ENCODE results near the gene BTN1A1.
"Not testable (repeated sequence)": the region's sequence is repeated elsewhere in the genome, so short reads cannot be mapped to it uniquely, and the experiment has no call there.

The BTN1A1 gene

DNA sequence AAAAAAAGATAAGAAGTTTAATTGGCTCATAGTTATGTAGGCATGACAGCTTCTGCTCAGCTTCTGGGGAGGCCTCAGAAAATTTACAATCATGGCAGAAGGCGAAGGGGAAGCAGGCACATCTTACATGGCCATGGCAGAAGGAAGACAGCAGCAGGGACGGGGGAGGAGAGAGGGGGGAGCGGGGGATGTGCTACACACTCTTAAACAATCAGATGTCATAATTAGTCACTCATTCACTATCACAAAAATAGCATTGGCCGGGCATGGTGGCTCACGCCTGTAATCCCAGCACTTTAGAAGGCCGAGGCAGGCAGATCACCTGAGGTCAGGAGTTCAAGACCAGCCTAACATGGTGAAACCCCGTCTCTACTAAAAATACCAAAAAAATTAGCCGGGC, 10.9 kb downstream of the BTN1A1 start:
- DNase-seq (ENCODE audit: low spot score), result not testable (repeated sequence)

DNA sequence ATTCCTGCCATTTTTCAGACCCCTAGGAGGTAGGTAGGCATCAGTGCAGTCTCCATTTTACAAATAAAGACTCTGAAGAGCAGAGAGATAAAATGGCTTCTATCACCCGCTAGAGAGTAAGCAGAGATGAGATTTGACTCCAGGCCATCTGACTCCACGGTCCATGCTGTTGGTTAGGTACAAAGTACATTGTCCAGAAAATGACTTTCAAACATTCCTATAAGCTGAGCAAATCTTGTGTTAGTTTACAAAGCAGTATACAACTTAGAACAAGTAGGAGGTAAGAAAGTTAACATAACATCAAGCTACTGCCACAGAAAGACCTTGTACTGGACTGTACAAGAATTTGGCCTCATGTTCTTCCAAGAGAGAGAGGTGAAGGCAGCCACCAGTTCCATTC, 14.9 kb downstream of the BTN1A1 start:
- no peak for DNase-seq (ENCODE audit: low spot score)

- no peak for DNase-seq (ENCODE audit: low spot score)
These were observed 16.7 kb downstream of the BTN1A1 start for GRCh38 chr6:26516481-26517427.

DNA sequence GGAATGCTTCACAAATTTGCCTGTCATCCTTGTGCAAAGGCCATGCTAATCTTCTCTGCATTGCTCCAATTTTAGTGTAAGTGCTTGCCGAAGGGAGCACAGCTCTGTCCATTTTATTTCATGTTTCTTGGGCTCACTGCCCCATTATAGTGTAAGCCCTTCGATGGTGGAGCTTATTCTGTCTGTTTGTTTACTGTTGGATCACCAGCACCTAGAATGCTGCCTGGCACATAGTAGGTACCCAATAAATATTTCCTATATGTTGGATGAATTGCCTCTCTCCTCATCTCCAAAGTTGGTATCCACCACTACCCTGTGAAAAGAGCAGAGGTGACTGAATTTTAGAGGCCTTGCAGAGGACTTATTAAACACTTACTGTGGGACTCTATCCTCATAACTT, 19.3 kb downstream of the BTN1A1 start:
- no peak for DNase-seq (ENCODE audit: low spot score)

DNA sequence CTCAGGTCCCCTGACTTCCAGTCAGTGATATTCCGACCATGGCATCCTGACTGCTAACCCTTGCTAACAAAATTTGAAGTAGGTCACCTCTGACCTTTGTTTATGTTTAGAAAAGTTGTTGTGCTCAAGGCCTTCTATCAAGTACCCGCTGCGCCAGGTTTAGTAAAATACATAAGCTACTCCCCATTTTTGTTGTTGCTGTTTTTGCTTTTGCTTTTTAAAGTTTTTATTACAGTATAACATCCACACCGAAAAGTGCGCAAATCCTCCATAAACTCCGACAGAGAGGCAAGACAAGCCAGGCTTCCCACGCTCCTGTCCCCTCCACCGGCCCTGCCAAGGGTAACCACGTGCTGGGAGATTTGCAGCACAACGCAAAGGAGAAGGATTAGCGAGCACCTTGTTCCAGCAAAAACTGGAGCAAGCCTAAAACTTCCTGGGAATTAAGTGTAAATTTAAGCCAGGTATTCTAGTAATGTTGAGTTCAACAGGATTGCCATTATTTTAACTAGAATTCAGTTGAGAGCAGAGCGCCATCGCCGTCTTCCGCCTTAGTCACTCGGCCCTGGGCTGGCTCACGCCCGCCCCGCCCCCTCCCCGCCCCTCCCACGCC, 20.2 kb downstream of the BTN1A1 start:
- peak; percentile 77 for DNase-seq (ENCODE audit: low spot score)

DNA sequence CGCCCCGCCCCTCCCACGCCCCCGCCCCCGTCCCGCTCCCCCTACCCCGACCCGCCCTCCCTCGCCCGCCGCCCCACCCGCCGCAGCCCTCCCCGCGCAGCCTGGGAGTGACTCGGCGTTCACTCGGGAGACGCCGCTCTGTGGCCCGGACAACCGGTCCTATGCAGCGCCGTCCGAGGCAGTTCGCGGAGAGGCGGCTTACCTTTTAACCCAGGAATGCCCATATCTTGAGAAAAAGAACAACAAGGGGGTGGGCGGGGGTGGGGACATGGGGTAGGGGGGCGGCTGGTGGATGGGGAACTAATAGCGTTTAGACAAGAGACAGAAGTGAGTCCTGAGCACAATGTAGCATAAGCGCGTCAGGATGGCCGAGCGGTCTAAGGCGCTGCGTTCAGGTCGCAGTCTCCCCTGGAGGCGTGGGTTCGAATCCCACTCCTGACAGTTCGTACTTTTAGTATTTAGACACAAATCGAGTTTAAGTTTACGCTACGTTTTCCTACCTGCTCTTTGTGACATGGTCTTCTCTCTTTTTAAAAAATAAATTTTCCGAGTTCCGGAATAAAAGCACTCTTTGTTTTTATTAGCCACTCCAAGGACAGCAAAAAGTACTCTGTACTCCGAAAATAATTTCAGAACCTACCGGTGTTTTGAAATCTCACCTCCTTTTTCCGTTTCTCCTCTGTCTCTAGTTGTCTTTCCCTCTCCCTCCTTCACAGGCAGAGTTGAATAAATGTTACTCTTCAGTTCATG, 20.9 kb downstream of the BTN1A1 start:
- peak; percentile 82 for DNase-seq (ENCODE audit: low spot score)

GRCh38 chr6:26521600-26522391, 21.7 kb downstream of the BTN1A1 start:
- DNase-seq (ENCODE audit: low spot score), result peak; percentile 76

GRCh38 chr6:26522486-26523228, 22.6 kb downstream of the BTN1A1 start:
- DNase-seq (ENCODE audit: low spot score), result not testable (repeated sequence)

- DNase-seq (ENCODE audit: low spot score), result not testable (repeated sequence)
These were observed 24.2 kb downstream of the BTN1A1 start for GRCh38 chr6:26524314-26524713.

DNA sequence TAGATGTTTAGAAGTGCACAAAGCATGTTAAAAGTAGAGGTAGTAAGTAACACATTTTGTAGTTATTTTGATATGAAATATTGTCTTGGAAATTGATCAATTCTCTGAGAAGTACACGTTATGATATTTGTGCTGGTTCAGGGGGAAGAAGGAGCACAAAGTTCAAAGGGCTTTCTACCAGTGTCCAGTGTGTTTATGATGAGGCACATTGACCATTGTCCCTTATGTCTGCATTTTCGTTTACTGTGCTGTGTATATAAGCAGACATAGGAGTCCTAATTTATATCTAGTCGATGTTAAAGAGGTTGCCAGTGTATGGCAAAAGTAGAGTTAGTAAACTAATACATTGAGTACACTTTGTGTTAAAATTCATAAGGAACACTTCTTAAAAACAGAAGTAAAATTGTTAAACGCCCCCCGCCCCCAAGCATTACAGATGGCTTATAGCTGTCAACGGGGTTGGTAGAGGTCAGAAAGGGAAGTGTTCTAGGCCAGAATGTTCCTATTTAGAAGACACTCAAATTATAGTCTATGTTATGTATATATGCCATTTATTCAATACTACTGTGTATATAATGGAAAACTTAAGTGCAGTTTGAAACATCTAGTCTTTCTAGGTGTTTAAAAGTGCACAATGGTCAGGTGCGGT, 24.7 kb downstream of the BTN1A1 start:
- DNase-seq (ENCODE audit: low spot score), result no peak

- DNase-seq (ENCODE audit: low spot score), result no peak
These were observed 25.7 kb downstream of the BTN1A1 start for GRCh38 chr6:26525838-26526237.

- no peak for DNase-seq (ENCODE audit: low spot score)
These were observed 26.8 kb downstream of the BTN1A1 start for GRCh38 chr6:26526928-26527327.

- no peak for DNase-seq (ENCODE audit: low spot score)
These were observed 30.1 kb downstream of the BTN1A1 start for GRCh38 chr6:26530203-26530602.

- no peak for DNase-seq (ENCODE audit: low spot score)
These were observed 31.8 kb downstream of the BTN1A1 start for GRCh38 chr6:26531897-26532296.

- DNase-seq (ENCODE audit: low spot score), result peak; percentile 91
These were observed 32.8 kb downstream of the BTN1A1 start for GRCh38 chr6:26532699-26533531.

GRCh38 chr6:26533532-26533931, 33.4 kb downstream of the BTN1A1 start:
- DNase-seq (ENCODE audit: low spot score), result no peak

DNA sequence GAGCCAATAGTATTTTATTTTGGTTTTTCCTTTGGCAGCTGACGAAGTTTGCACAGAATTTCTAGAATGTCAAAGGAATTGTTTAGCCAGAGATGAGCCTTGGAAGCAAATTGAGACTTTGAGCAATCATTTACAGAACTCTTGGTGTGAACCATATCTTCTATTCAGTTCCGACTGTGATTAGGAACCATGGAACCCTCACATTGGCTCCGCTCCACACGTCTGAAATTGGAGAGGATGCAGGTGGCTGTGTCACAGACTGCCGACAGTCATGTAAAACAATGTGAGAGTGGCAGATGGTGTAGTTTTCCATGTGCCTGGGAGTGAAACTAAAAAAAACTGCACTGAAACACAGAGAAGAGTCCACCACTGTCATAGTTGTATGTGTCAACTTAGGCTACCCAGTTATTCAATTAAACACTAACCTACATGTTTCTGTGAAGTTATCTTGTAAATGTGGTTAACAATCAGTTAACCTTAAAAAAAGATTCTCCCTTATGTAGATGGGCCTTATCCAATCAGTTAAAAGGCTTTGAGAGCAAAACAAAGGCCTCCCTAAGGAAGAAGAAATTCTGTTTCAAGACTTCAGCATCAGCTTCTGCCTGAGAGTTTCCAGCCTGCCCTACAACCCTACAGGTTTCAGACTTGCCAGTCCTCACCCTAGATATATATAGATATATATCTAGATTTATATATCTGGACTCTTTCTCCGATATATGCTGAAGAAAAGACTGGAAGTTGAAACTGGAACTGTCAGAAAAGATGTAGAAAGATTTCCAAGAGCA, 34.8 kb downstream of the BTN1A1 start:
- DNase-seq (ENCODE audit: low spot score), result no peak

GRCh38 chr6:26536571-26537159, 36.6 kb downstream of the BTN1A1 start:
- peak; percentile 82 for DNase-seq (ENCODE audit: low spot score)

All from SK-N-DZ (cell line).